Measurements from ENCODE around the gene UBAC2.

DNA sequence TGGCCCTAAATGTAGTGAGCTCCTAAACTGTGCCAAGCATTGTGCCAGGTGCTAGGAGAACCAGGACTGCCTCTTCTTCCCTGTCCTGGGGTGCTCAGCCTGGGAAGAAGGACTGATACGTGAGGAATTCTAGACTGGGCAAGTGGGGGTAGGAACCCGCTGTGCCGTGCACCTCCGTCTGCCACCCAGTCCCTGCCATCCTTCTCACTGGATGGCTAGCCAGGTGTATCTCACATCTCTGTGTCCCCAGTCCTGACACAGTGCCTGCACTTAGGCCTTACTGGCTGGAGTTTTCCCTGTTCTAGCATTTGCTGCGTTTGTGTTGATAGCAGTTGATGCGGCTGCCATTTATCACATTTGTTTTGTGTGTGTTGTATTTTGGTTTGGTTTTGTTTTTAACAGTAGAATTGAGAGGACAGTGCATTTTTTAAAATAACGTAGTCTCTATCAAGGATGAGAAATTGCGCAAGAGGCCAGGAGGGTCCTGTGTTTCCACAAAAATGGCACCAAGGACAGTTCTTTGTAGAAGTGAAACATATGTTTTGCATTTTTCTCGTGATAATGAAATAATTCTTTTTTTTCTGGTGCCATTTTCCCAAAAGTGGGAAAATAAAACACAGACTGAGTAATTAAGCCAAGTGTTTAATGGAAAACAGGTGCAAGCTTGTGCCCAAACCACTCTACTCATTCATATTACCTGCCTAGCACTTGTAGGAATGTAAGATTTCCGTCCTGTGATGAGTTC lies 111.3 kb downstream of the UBAC2 start:
- no peak for TF ChIP-seq POLR2A (IDR thresholded peaks at IDR 0.05)
- TF ChIP-seq, protein P1, sequence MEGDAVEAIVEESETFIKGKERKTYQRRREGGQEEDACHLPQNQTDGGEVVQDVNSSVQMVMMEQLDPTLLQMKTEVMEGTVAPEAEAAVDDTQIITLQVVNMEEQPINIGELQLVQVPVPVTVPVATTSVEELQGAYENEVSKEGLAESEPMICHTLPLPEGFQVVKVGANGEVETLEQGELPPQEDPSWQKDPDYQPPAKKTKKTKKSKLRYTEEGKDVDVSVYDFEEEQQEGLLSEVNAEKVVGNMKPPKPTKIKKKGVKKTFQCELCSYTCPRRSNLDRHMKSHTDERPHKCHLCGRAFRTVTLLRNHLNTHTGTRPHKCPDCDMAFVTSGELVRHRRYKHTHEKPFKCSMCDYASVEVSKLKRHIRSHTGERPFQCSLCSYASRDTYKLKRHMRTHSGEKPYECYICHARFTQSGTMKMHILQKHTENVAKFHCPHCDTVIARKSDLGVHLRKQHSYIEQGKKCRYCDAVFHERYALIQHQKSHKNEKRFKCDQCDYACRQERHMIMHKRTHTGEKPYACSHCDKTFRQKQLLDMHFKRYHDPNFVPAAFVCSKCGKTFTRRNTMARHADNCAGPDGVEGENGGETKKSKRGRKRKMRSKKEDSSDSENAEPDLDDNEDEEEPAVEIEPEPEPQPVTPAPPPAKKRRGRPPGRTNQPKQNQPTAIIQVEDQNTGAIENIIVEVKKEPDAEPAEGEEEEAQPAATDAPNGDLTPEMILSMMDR (IDR thresholded peaks at IDR 0.05) = no peak
